HEK293 (cell line): ENCODE data around the gene SETD5.

ENCODE experiments used
- CTCF ChIA-PET: fragments of 350-600 bp; formaldehyde crosslinking; extraction: SDS; loops from one replicate; lab custom pipeline; 2021; ENCODE audit warnings: antibody characterized with exemption; lab: Yijun Ruan, JAX
- POLR2A ChIA-PET: fragments of 300-600 bp; formaldehyde crosslinking; extraction: SDS; loops from one replicate; lab custom pipeline; 2020; ENCODE audit warnings: antibody characterized with exemption, inconsistent platforms; lab: Yijun Ruan, JAX
- H3K27ac ChIP-seq: fragments of 200-500 bp; sonication (Bioruptor generic); 2 replicates; pipeline ENCODE4 v1.5.1; 2014; ENCODE audit warnings: low read depth, low read length, control low read depth, inconsistent platforms; ENCODE audit errors: extremely low read depth
- H3K36me3 ChIP-seq, 2 experiments: fragments of 200-500 bp in 1 of 2; sonication (Bioruptor generic) in 1 of 2; 1 replicate in 1 of 2; 2 replicates in 1 of 2; pipeline ENCODE4 v1.5.1; 2014 to 2017; ENCODE audit warnings: inconsistent platforms in 2 of 2, low read length in 2 of 2; ENCODE audit not compliant: control insufficient read depth in 2 of 2, insufficient read depth in 1 of 2
- H3K4me1 ChIP-seq: fragments of 200-500 bp; sonication (Bioruptor generic); 2 replicates; pipeline ENCODE4 v1.5.1; 2014; ENCODE audit warnings: mild to moderate bottlenecking, low read length, inconsistent platforms; ENCODE audit not compliant: control insufficient read depth, insufficient read depth
- H3K4me3 ChIP-seq: 2 replicates; pipeline ENCODE4 v1.5.1; 2011; ENCODE audit warnings: low read depth, mild to moderate bottlenecking, control low read depth, low read length, moderate library complexity
- H3K9me3 ChIP-seq: fragments of 200-500 bp; sonication (Bioruptor generic); 2 replicates; pipeline ENCODE4 v1.5.1; 2014; ENCODE audit warnings: low read depth, low read length, inconsistent platforms; ENCODE audit not compliant: control insufficient read depth, insufficient read depth
- CTCF ChIP-seq: fragments of 450-650 bp; formaldehyde crosslinking; IDR thresholded peaks from 2 replicates; pipeline ENCODE4 v1.5.1; 2016; ENCODE audit warnings: missing biosample characterization, missing genetic modification characterization
- HOXC10 ChIP-seq: sonication (generic); formaldehyde crosslinking; IDR thresholded peaks from 2 replicates; pipeline ENCODE4 v1.8.1; 2023; ENCODE audit warnings: mild to moderate bottlenecking, missing genetic modification reagents
- HOXD13 ChIP-seq: sonication (generic); formaldehyde crosslinking; IDR thresholded peaks from 2 replicates; pipeline ENCODE4 v1.8.0; 2022; ENCODE audit warnings: missing genetic modification reagents, borderline replicate concordance
- IKZF3 ChIP-seq: fragments of 450-650 bp; IDR thresholded peaks from 2 replicates; pipeline ENCODE4 v1.5.0; 2018; ENCODE audit warnings: missing biosample characterization, mild to moderate bottlenecking, missing genetic modification characterization, moderate library complexity
- MYNN ChIP-seq: fragments of 450-650 bp; formaldehyde crosslinking; IDR thresholded peaks from 2 replicates; pipeline ENCODE4 v1.5.1; 2016; ENCODE audit warnings: missing biosample characterization, missing genetic modification characterization, borderline replicate concordance
- PRDM10 ChIP-seq: fragments of 450-650 bp; formaldehyde crosslinking; IDR thresholded peaks from 2 replicates; pipeline ENCODE4 v1.5.1; 2016; ENCODE audit warnings: missing biosample characterization, missing genetic modification characterization
- PRDM6 ChIP-seq: fragments of 450-650 bp; formaldehyde crosslinking; IDR thresholded peaks from 2 replicates; pipeline ENCODE4 v1.5.1; 2017; ENCODE audit warnings: missing biosample characterization, missing genetic modification characterization
- REPIN1 ChIP-seq: fragments of 450-650 bp; formaldehyde crosslinking; IDR thresholded peaks from 2 replicates; pipeline ENCODE4 v1.5.1; 2017; ENCODE audit warnings: missing biosample characterization, missing genetic modification characterization, low read depth
- ZBTB11 ChIP-seq: fragments of 450-650 bp; formaldehyde crosslinking; conservative IDR thresholded peaks from 2 replicates; pipeline ENCODE4 v1.5.1; 2016; ENCODE audit warnings: low read depth, missing biosample characterization, missing genetic modification characterization
- ZBTB17 ChIP-seq: fragments of 450-650 bp; formaldehyde crosslinking; IDR thresholded peaks from 2 replicates; pipeline ENCODE4 v1.5.1; 2016; ENCODE audit warnings: missing biosample characterization, missing genetic modification characterization
- ZBTB20 ChIP-seq: fragments of 450-650 bp; formaldehyde crosslinking; IDR thresholded peaks from 2 replicates; pipeline ENCODE4 v1.5.1; 2016; ENCODE audit warnings: missing biosample characterization, missing genetic modification characterization
- ZBTB21 ChIP-seq: fragments of 450-650 bp; formaldehyde crosslinking; IDR thresholded peaks from 2 replicates; pipeline ENCODE4 v1.5.1; 2017; ENCODE audit warnings: missing biosample characterization, missing genetic modification characterization
- ZNF140 ChIP-seq: fragments of 450-650 bp; formaldehyde crosslinking; IDR thresholded peaks from 2 replicates; pipeline ENCODE4 v1.5.1; 2016; ENCODE audit warnings: missing biosample characterization, missing genetic modification characterization
- ZNF175 ChIP-seq: fragments of 450-650 bp; formaldehyde crosslinking; IDR thresholded peaks from 2 replicates; pipeline ENCODE4 v1.5.1; 2016; ENCODE audit warnings: missing biosample characterization, missing genetic modification characterization
- ZNF2 ChIP-seq: fragments of 450-650 bp; formaldehyde crosslinking; IDR thresholded peaks from 2 replicates; pipeline ENCODE4 v1.5.1; 2016; ENCODE audit warnings: missing biosample characterization, missing genetic modification characterization
- ZNF214 ChIP-seq: fragments of 450-650 bp; formaldehyde crosslinking; IDR thresholded peaks from 2 replicates; pipeline ENCODE4 v1.5.1; 2017; ENCODE audit warnings: missing biosample characterization, mild to moderate bottlenecking, missing genetic modification characterization, borderline replicate concordance
- ZNF292 ChIP-seq: fragments of 450-650 bp; formaldehyde crosslinking; IDR thresholded peaks from 2 replicates; pipeline ENCODE4 v1.5.1; 2016; ENCODE audit warnings: low read depth, missing biosample characterization, missing genetic modification characterization, borderline replicate concordance
- ZNF366 ChIP-seq: fragments of 450-650 bp; formaldehyde crosslinking; conservative IDR thresholded peaks from 2 replicates; pipeline ENCODE4 v1.5.1; 2016; ENCODE audit warnings: missing biosample characterization, missing genetic modification characterization
- ZNF473 ChIP-seq: fragments of 450-650 bp; formaldehyde crosslinking; IDR thresholded peaks from 2 replicates; pipeline ENCODE4 v1.5.1; 2017; ENCODE audit warnings: missing biosample characterization, missing genetic modification characterization
- ZNF501 ChIP-seq: fragments of 450-650 bp; formaldehyde crosslinking; IDR thresholded peaks from 2 replicates; pipeline ENCODE4 v1.5.1; 2016; ENCODE audit warnings: missing biosample characterization, missing genetic modification characterization
- ZNF544 ChIP-seq: fragments of 450-650 bp; formaldehyde crosslinking; IDR thresholded peaks from 2 replicates; pipeline ENCODE4 v1.5.0; 2017; ENCODE audit warnings: missing biosample characterization, missing genetic modification characterization
- ZNF623 ChIP-seq: fragments of 450-650 bp; formaldehyde crosslinking; IDR thresholded peaks from 2 replicates; pipeline ENCODE4 v1.5.1; 2016; ENCODE audit warnings: missing biosample characterization, missing genetic modification characterization
- ZNF624 ChIP-seq: fragments of 450-650 bp; formaldehyde crosslinking; IDR thresholded peaks from 2 replicates; pipeline ENCODE4 v1.5.1; 2017; ENCODE audit warnings: missing biosample characterization, missing genetic modification characterization
- ZNF658 ChIP-seq: fragments of 450-650 bp; formaldehyde crosslinking; IDR thresholded peaks from 2 replicates; pipeline ENCODE4; 2016; ENCODE audit warnings: missing biosample characterization, missing genetic modification characterization
- ZNF660 ChIP-seq: fragments of 450-650 bp; IDR thresholded peaks from 2 replicates; pipeline ENCODE4 v1.5.1; 2018; ENCODE audit warnings: missing biosample characterization, mild to moderate bottlenecking, missing genetic modification characterization
- ZNF76 ChIP-seq: fragments of 450-650 bp; formaldehyde crosslinking; IDR thresholded peaks from 2 replicates; pipeline ENCODE4; 2016; ENCODE audit warnings: low read depth, missing biosample characterization, missing genetic modification characterization, borderline replicate concordance
- ZNF837 ChIP-seq: fragments of 450-650 bp; formaldehyde crosslinking; IDR thresholded peaks from 2 replicates; pipeline ENCODE4 v1.5.1; 2016; ENCODE audit warnings: missing biosample characterization, missing genetic modification characterization
- ZSCAN5A ChIP-seq: fragments of 450-650 bp; formaldehyde crosslinking; IDR thresholded peaks from 2 replicates; pipeline ENCODE4 v1.5.1; 2016; ENCODE audit warnings: missing biosample characterization, missing genetic modification characterization

SETD5 gene

GRCh38 chr3:9401986-9402385, 4.6 kb downstream of the SETD5 start:
- CTCF ChIA-PET: no interaction called here
- TF ChIP-seq ZBTB17: no peak
- TF ChIP-seq ZNF544 (tag by site-specific recombination): no peak
- TF ChIP-seq ZNF214: no peak
- TF ChIP-seq REPIN1 (tag by site-specific recombination): no peak
- TF ChIP-seq HOXC10 (CRISPR knock-in tag): no peak
- no peak for TF ChIP-seq ZNF292 (tag by site-specific recombination)
- peak; percentile 98 for TF ChIP-seq PRDM6
- peak; percentile 43; the same call in 1 of the 2 replicates for TF ChIP-seq ZNF76 (tag by site-specific recombination)
- no peak for TF ChIP-seq ZSCAN5A
- peak; percentile 67 for TF ChIP-seq IKZF3 (tag by site-specific recombination)
- TF ChIP-seq ZNF2 (tag by site-specific recombination): 0 out of 2 replicates have a peak, but pooled peaks have one; percentile 12
- no peak for TF ChIP-seq MYNN (tag by site-specific recombination)
- TF ChIP-seq ZNF660: no peak
- no peak for TF ChIP-seq ZNF140 (tag by site-specific recombination)
- no peak for TF ChIP-seq ZNF658 (tag by site-specific recombination)
- TF ChIP-seq ZBTB11 (tag by site-specific recombination): no peak
- no peak for TF ChIP-seq ZNF175 (tag by site-specific recombination)
- TF ChIP-seq PRDM10 (tag by site-specific recombination): peak; percentile 36; the same call in 1 of the 2 replicates
- no peak for TF ChIP-seq ZNF837 (tag by site-specific recombination)
- no peak for TF ChIP-seq ZNF473 (tag by site-specific recombination)
- no peak for TF ChIP-seq ZNF501
- peak; percentile 17; the same call in 1 of the 2 replicates for TF ChIP-seq ZBTB20 (tag by site-specific recombination)
- no peak for TF ChIP-seq ZBTB21 (tag by site-specific recombination)
- TF ChIP-seq ZNF623 (tag by site-specific recombination): no peak
- no peak for TF ChIP-seq CTCF (tag by site-specific recombination)
- TF ChIP-seq ZNF624 (tag by site-specific recombination): no peak
- TF ChIP-seq HOXD13 (CRISPR knock-in tag): no peak
- TF ChIP-seq ZNF366: no peak

More at GRCh38 chr3:9401986-9402385, 4.6 kb downstream of the SETD5 start:
- POLR2A ChIA-PET: no interaction called here
- no peaks in the 10 kb centered on the region for H3K9me3 ChIP-seq
- peak overlapping the region; percentile 46 for H3K27ac ChIP-seq
- peaks cover 45% of the 10 kb centered on the region for H3K4me1 ChIP-seq
- peak overlapping the region; percentile 16 for H3K4me3 ChIP-seq
- H3K36me3 ChIP-seq: no peaks in the 10 kb centered on the region
